Measurements from ENCODE around the gene MICAL3.

MICAL3 gene

GRCh38 chr22:17957204-17957603 lies 67.2 kb downstream of the MICAL3 start:
- Histone ChIP-seq H3K4me1 (ENCODE audit: control insufficient read depth, insufficient read depth, low read length) (no peaks in the 10 kb centered on the region), H3K27me3 (replicated peaks; ENCODE audit: control insufficient read depth, insufficient read depth, low read length) (no peaks in the 10 kb centered on the region), H3K36me3 (ENCODE audit: control insufficient read depth, insufficient read depth, low read length, severe bottlenecking) (no peaks in the 10 kb centered on the region), H3K9ac (ENCODE audit: low read length) (no peak overlapping the region), H3K9me3 (ENCODE audit: control insufficient read depth, low read length) (no peaks in the 10 kb centered on the region), H3K4me3 (ENCODE audit: low read length) (no peak overlapping the region)
- DNase-seq (ENCODE audit: low read depth) = no peak

- DNase-seq (ENCODE audit: low read depth) = no peak
- Histone ChIP-seq H3K9ac (ENCODE audit: low read length) (no peak overlapping the region), H3K4me1 (ENCODE audit: control insufficient read depth, insufficient read depth, low read length) (no peaks in the 10 kb centered on the region), H3K27me3 (replicated peaks; ENCODE audit: control insufficient read depth, insufficient read depth, low read length) (no peaks in the 10 kb centered on the region), H3K9me3 (ENCODE audit: control insufficient read depth, low read length) (no peaks in the 10 kb centered on the region), H3K36me3 (ENCODE audit: control insufficient read depth, insufficient read depth, low read length, severe bottlenecking) (no peaks in the 10 kb centered on the region), H3K4me3 (ENCODE audit: low read length) (no peak overlapping the region)
These were observed 67.7 kb downstream of the MICAL3 start for GRCh38 chr22:17956630-17957029.

GRCh38 chr22:17955590-17956379 lies 68.6 kb downstream of the MICAL3 start:
- Histone ChIP-seq H3K4me3 (ENCODE audit: low read length) (no peak overlapping the region), H3K9me3 (ENCODE audit: control insufficient read depth, low read length) (no peaks in the 10 kb centered on the region), H3K4me1 (ENCODE audit: control insufficient read depth, insufficient read depth, low read length) (peaks cover 5% of the 10 kb centered on the region), H3K36me3 (ENCODE audit: control insufficient read depth, insufficient read depth, low read length, severe bottlenecking) (no peaks in the 10 kb centered on the region), H3K27me3 (replicated peaks; ENCODE audit: control insufficient read depth, insufficient read depth, low read length) (no peaks in the 10 kb centered on the region), H3K9ac (ENCODE audit: low read length) (no peak overlapping the region)
- DNase-seq (ENCODE audit: low read depth) = no peak

GRCh38 chr22:17954860-17955587 lies 69.3 kb downstream of the MICAL3 start:
- no peak for DNase-seq (ENCODE audit: low read depth)
- no peaks in the 10 kb centered on the region for H3K36me3 ChIP-seq (ENCODE audit: control insufficient read depth, insufficient read depth, low read length, severe bottlenecking)
- peaks cover 10% of the 10 kb centered on the region for H3K4me1 ChIP-seq (ENCODE audit: control insufficient read depth, insufficient read depth, low read length)
- no peak overlapping the region for H3K4me3 ChIP-seq (ENCODE audit: low read length)
- H3K27me3 ChIP-seq (replicated peaks; ENCODE audit: control insufficient read depth, insufficient read depth, low read length) = no peaks in the 10 kb centered on the region
- no peaks in the 10 kb centered on the region for H3K9me3 ChIP-seq (ENCODE audit: control insufficient read depth, low read length)
- H3K9ac ChIP-seq (ENCODE audit: low read length) = no peak overlapping the region

- Histone ChIP-seq H3K36me3 (ENCODE audit: control insufficient read depth, insufficient read depth, low read length, severe bottlenecking) (no peaks in the 10 kb centered on the region), H3K27me3 (replicated peaks; ENCODE audit: control insufficient read depth, insufficient read depth, low read length) (no peaks in the 10 kb centered on the region), H3K9me3 (ENCODE audit: control insufficient read depth, low read length) (no peaks in the 10 kb centered on the region), H3K4me1 (ENCODE audit: control insufficient read depth, insufficient read depth, low read length) (peaks cover 10% of the 10 kb centered on the region), H3K4me3 (ENCODE audit: low read length) (no peak overlapping the region), H3K9ac (ENCODE audit: low read length) (no peak overlapping the region)
- no peak for DNase-seq (ENCODE audit: low read depth)
These were observed 70.0 kb downstream of the MICAL3 start for GRCh38 chr22:17954200-17954859.

- Histone ChIP-seq H3K9me3 (ENCODE audit: control insufficient read depth, low read length) (no peaks in the 10 kb centered on the region), H3K4me3 (ENCODE audit: low read length) (no peak overlapping the region), H3K9ac (ENCODE audit: low read length) (no peak overlapping the region), H3K4me1 (ENCODE audit: control insufficient read depth, insufficient read depth, low read length) (peaks cover 10% of the 10 kb centered on the region), H3K36me3 (ENCODE audit: control insufficient read depth, insufficient read depth, low read length, severe bottlenecking) (no peaks in the 10 kb centered on the region), H3K27me3 (replicated peaks; ENCODE audit: control insufficient read depth, insufficient read depth, low read length) (no peaks in the 10 kb centered on the region)
- no peak for DNase-seq (ENCODE audit: low read depth)
These were observed 71.2 kb downstream of the MICAL3 start for GRCh38 chr22:17953147-17953546.

GRCh38 chr22:17952273-17952801 lies 72.0 kb downstream of the MICAL3 start:
- no peak for DNase-seq (ENCODE audit: low read depth)

GRCh38 chr22:17951315-17951714 lies 73.0 kb downstream of the MICAL3 start:
- no peaks in the 10 kb centered on the region for H3K9me3 ChIP-seq (ENCODE audit: control insufficient read depth, low read length)
- DNase-seq (ENCODE audit: low read depth) = no peak

More at GRCh38 chr22:17952273-17952801, 72.0 kb downstream of the MICAL3 start:
- Histone ChIP-seq H3K9me3 (ENCODE audit: control insufficient read depth, low read length) (no peaks in the 10 kb centered on the region), H3K36me3 (ENCODE audit: control insufficient read depth, insufficient read depth, low read length, severe bottlenecking) (no peaks in the 10 kb centered on the region), H3K4me1 (ENCODE audit: control insufficient read depth, insufficient read depth, low read length) (peaks cover 10% of the 10 kb centered on the region), H3K9ac (ENCODE audit: low read length) (no peak overlapping the region), H3K27me3 (replicated peaks; ENCODE audit: control insufficient read depth, insufficient read depth, low read length) (no peaks in the 10 kb centered on the region), H3K4me3 (ENCODE audit: low read length) (no peak overlapping the region)

GRCh38 chr22:17950651-17951214 lies 73.6 kb downstream of the MICAL3 start:
- Histone ChIP-seq H3K9ac (ENCODE audit: low read length) (no peak overlapping the region), H3K4me1 (ENCODE audit: control insufficient read depth, insufficient read depth, low read length) (peaks cover 10% of the 10 kb centered on the region), H3K9me3 (ENCODE audit: control insufficient read depth, low read length) (no peaks in the 10 kb centered on the region), H3K36me3 (ENCODE audit: control insufficient read depth, insufficient read depth, low read length, severe bottlenecking) (no peaks in the 10 kb centered on the region), H3K4me3 (ENCODE audit: low read length) (no peak overlapping the region), H3K27me3 (replicated peaks; ENCODE audit: control insufficient read depth, insufficient read depth, low read length) (no peaks in the 10 kb centered on the region)
- no peak for DNase-seq (ENCODE audit: low read depth)

More at GRCh38 chr22:17951315-17951714, 73.0 kb downstream of the MICAL3 start:
- Histone ChIP-seq H3K4me3 (ENCODE audit: low read length) (no peak overlapping the region), H3K9ac (ENCODE audit: low read length) (no peak overlapping the region), H3K4me1 (ENCODE audit: control insufficient read depth, insufficient read depth, low read length) (peaks cover 10% of the 10 kb centered on the region), H3K27me3 (replicated peaks; ENCODE audit: control insufficient read depth, insufficient read depth, low read length) (no peaks in the 10 kb centered on the region), H3K36me3 (ENCODE audit: control insufficient read depth, insufficient read depth, low read length, severe bottlenecking) (no peaks in the 10 kb centered on the region)

- Histone ChIP-seq H3K4me1 (ENCODE audit: control insufficient read depth, insufficient read depth, low read length) (peaks cover 10% of the 10 kb centered on the region), H3K27me3 (replicated peaks; ENCODE audit: control insufficient read depth, insufficient read depth, low read length) (no peaks in the 10 kb centered on the region), H3K9me3 (ENCODE audit: control insufficient read depth, low read length) (no peaks in the 10 kb centered on the region), H3K9ac (ENCODE audit: low read length) (no peak overlapping the region), H3K4me3 (ENCODE audit: low read length) (no peak overlapping the region), H3K36me3 (ENCODE audit: control insufficient read depth, insufficient read depth, low read length, severe bottlenecking) (no peaks in the 10 kb centered on the region)
- no peak for DNase-seq (ENCODE audit: low read depth)
These were observed 74.5 kb downstream of the MICAL3 start for GRCh38 chr22:17949642-17950473.
